ENCODE data around the gene TENT4A. TPM values are rescaled to one million over a fixed set of nuclear protein-coding genes. Genes with fewer than 3 reads are reported as not detected.

Gene TENT4A
- total RNA-seq, 1 experiment from 2014 or later = 25.6 TPM

GRCh38 chr5:6718718-6719117 is 5.5 kb downstream of the TENT4A start:
- peak overlapping the region in 1 of 3 experiments; percentile 87; a peak in 1 of 7 replicates for H3K27ac Mint-ChIP-seq
- H3K4me3 Mint-ChIP-seq = no peak overlapping the region

More at GRCh38 chr5:6718718-6719117, 5.5 kb downstream of the TENT4A start:
- H3K27me3 Mint-ChIP-seq (ENCODE audit: low read depth) = no peaks in the 10 kb centered on the region
- H2AFZ ChIP-seq (ENCODE audit: low read length) = no peak overlapping the region
- H4K8ac ChIP-seq (replicated peaks; ENCODE audit: insufficient read length, low read depth, low read length) = no peak overlapping the region
- H3K4me1 ChIP-seq (ENCODE audit: insufficient read depth, low read length) = no peaks in the 10 kb centered on the region; the same call in 1 of the 2 replicates
- no peak overlapping the region for H2BK5ac ChIP-seq (ENCODE audit: insufficient read length, low read length)
- H2BK15ac ChIP-seq (ENCODE audit: low read depth, low read length) = no peak overlapping the region
- peaks cover 13% of the 10 kb centered on the region for H4K20me1 ChIP-seq (ENCODE audit: control insufficient read depth, insufficient read depth, insufficient read length)
- peaks cover 3% of the 10 kb centered on the region for H3K23me2 ChIP-seq (ENCODE audit: insufficient read length, low read depth, low read length, poor library complexity, severe bottlenecking)
- H3K56ac ChIP-seq (ENCODE audit: insufficient read length, low read depth, low read length) = no peak overlapping the region
- no peak overlapping the region for H2BK20ac ChIP-seq (ENCODE audit: low read depth, low read length, poor library complexity, severe bottlenecking)
- H3T11ph ChIP-seq (ENCODE audit: low read length) = no peak overlapping the region
- H2AK5ac ChIP-seq (ENCODE audit: insufficient read length, low read length) = no peak overlapping the region
- no peak for DNase-seq
- peaks cover 7 to 13% (median 9%) of the 10 kb centered on the region in 3 experiments; a peak in 4 of 7 replicates for H3K36me3 Mint-ChIP-seq (ENCODE audit: insufficient read depth in 1 of 3, low read depth in 3 of 3)
- no peaks in the 10 kb centered on the region; a peak in 1 of 5 replicates for H3K9me3 Mint-ChIP-seq
- WGBS (ENCODE audit: extremely low coverage, insufficient read length, low lambda C conversion rate) = no CpG with 5 or more reads among the region's 5 CpGs
- H2BK120ac ChIP-seq (ENCODE audit: low read depth, low read length, poor library complexity, severe bottlenecking) = no peak overlapping the region
- H3K79me2 ChIP-seq (ENCODE audit: insufficient read depth, low read length) = peaks cover 43% of the 10 kb centered on the region; the same call in 1 of the 2 replicates
- H3K14ac ChIP-seq (ENCODE audit: insufficient read depth, low read length) = no peak overlapping the region
- no peaks in the 10 kb centered on the region for H3K27me3 ChIP-seq (ENCODE audit: insufficient read depth, low read length)
- H4K91ac ChIP-seq (ENCODE audit: insufficient read length, low read depth, low read length) = no peak overlapping the region
- H3K27ac ChIP-seq (ENCODE audit: insufficient read length, low read depth, low read length) = no peak overlapping the region
- no peak overlapping the region for H4K5ac ChIP-seq (ENCODE audit: insufficient read length, low read depth, low read length)
- peaks cover 19% of the 10 kb centered on the region for H3K79me1 ChIP-seq (ENCODE audit: insufficient read depth, low read depth, low read length, poor library complexity, severe bottlenecking)
- H3K4me1 Mint-ChIP-seq = peaks cover 60 to 74% of the 10 kb centered on the region in 2 experiments
- no peak overlapping the region for H3K4me2 ChIP-seq (ENCODE audit: insufficient read depth, insufficient read length, low read length)
- no peak overlapping the region for H2BK12ac ChIP-seq (ENCODE audit: insufficient read length, low read depth, low read length)
- H3K18ac ChIP-seq (ENCODE audit: insufficient read length, low read depth, low read length) = no peak overlapping the region
- no peak for TF ChIP-seq CTCF (conservative IDR thresholded peaks at IDR 0.05)
- no peaks in the 10 kb centered on the region for H3K9me3 ChIP-seq (ENCODE audit: control insufficient read depth, low read depth, low read length)
- H3K4ac ChIP-seq (ENCODE audit: low read depth, low read length) = no peak overlapping the region
- H3K23ac ChIP-seq (ENCODE audit: insufficient read length, low read depth, low read length) = no peak overlapping the region
- no peak overlapping the region for H3K9ac ChIP-seq (ENCODE audit: extremely low read depth, insufficient read length, low read length)
